ENCODE results near the gene PTPRT.

- TF ChIP-seq CTCF (IDR thresholded peaks at IDR 0.05), result no peak
- TF ChIP-seq ZFX (IDR thresholded peaks at IDR 0.05; ENCODE audit: borderline replicate concordance), result no peak
Observed at GRCh38 chr20:42857446-42857845, 332.3 kb downstream of the PTPRT start.

Data from 22Rv1 (cell line).